ENCODE data around the gene NEIL3. TPM values are rescaled to one million over a fixed set of nuclear protein-coding genes. Genes with fewer than 3 reads are reported as not detected.

Gene NEIL3
- total RNA-seq, 1 experiment from 2014 or later = 4.6 TPM

DNA sequence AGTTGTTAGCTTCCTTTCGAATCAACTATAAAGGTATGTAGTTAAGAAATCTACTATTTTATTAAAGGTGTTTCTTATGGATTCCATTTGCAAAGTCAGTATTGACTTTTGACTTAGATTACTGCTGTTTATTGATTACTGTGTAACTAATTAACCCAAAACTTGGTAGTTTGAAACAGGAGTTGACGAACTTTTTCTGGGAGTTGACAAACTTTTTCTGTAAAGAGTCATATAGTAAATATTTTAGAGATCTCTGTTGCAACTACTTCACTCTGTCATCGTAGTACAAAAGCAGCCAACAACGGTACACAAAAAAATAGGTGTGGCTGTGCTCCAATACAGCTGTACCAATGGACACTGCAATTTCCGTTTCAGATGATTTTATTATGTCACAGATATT is 102.3 kb downstream of the NEIL3 start:
- DNase-seq (ENCODE audit: low spot score) = no peak

Other genes with a start within 250 kb of the NEIL3 start
- 7.4 and 16.0 TPM in 2 replicates for gene AGA, start 132.6 kb downstream of the NEIL3 start, total RNA-seq (2014; rRNA removed; shearing (Covaris generic))

Measured in HT-29 (cell line).